Measurements from ENCODE around the gene OR1D2.
"Not testable (repeated sequence)": the region's sequence is repeated elsewhere in the genome, so short reads cannot be mapped to it uniquely, and the experiment has no call there.

Gene OR1D2

GRCh38 chr17:3104322-3104721, at the start of gene OR1D2:
TSS of gene OR1D2 (minus strand) at chr17:3104422. CDS start at chr17:3092996, 11,426 bp downstream.
- no peak for DNase-seq (ENCODE audit: low spot score)

- DNase-seq (ENCODE audit: low spot score) = not testable (repeated sequence)
Measured at GRCh38 chr17:3137494-3137893, 33.3 kb upstream of the OR1D2 start.

GRCh38 chr17:3127451-3127850, 23.2 kb upstream of the OR1D2 start, which contains the start of gene OR1G1:
TSS of gene OR1G1 (minus strand) at chr17:3127551. CDS start at chr17:3127551, 0 bp downstream.
- DNase-seq (ENCODE audit: low spot score) = no peak

- not testable (repeated sequence) for DNase-seq (ENCODE audit: low spot score)
Measured at GRCh38 chr17:3073850-3074249, 30.4 kb downstream of the OR1D2 start.

GRCh38 chr17:3065192-3065591, 39.0 kb downstream of the OR1D2 start:
- not testable (repeated sequence) for DNase-seq (ENCODE audit: low spot score)

- DNase-seq (ENCODE audit: low spot score) = not testable (repeated sequence)
Measured at GRCh38 chr17:3063507-3063906, 40.7 kb downstream of the OR1D2 start, which contains the start of gene OR1D5. TSS of gene OR1D5 (minus strand) at chr17:3063607. CDS start at chr17:3063607, 0 bp downstream.

- not testable (repeated sequence) for DNase-seq (ENCODE audit: low spot score)
Measured at GRCh38 chr17:3062824-3063377, 41.3 kb downstream of the OR1D2 start.

GRCh38 chr17:3054868-3055267, 49.4 kb downstream of the OR1D2 start:
- not testable (repeated sequence) for DNase-seq (ENCODE audit: low spot score)

- DNase-seq (ENCODE audit: low spot score) = peak; percentile 45
Measured at GRCh38 chr17:3049705-3050295, 54.4 kb downstream of the OR1D2 start.

- DNase-seq (ENCODE audit: low spot score) = peak; percentile 99
Measured at GRCh38 chr17:3048727-3049471, 55.3 kb downstream of the OR1D2 start.

GRCh38 chr17:3046753-3047152, 57.5 kb downstream of the OR1D2 start:
- no peak for DNase-seq (ENCODE audit: low spot score)

- DNase-seq (ENCODE audit: low spot score) = peak; percentile 50
Measured at GRCh38 chr17:3043737-3044365, 60.4 kb downstream of the OR1D2 start.

GRCh38 chr17:3040882-3041281, 63.3 kb downstream of the OR1D2 start:
- no peak for DNase-seq (ENCODE audit: low spot score)

GRCh38 chr17:3039736-3040135, 64.5 kb downstream of the OR1D2 start:
- no peak for DNase-seq (ENCODE audit: low spot score)

- no peak for DNase-seq (ENCODE audit: low spot score)
Measured at GRCh38 chr17:3038941-3039340, 65.3 kb downstream of the OR1D2 start.
